Cardiac atrium fibroblast (primary cell): ENCODE results near the gene GRP. TPM values are rescaled to one million over a fixed set of nuclear protein-coding genes. Genes with fewer than 3 reads are reported as not detected.

Experiments used
- total RNA-seq: library from RNA; depleted of rRNA; stranded (reverse); fragments of >200 nt; gene quantifications from 2 replicates; pipeline ENCODE4 v1.2.3, GENCODE V29; 2015

GRP gene
- total RNA-seq = not detected in 2 replicates

DNA sequence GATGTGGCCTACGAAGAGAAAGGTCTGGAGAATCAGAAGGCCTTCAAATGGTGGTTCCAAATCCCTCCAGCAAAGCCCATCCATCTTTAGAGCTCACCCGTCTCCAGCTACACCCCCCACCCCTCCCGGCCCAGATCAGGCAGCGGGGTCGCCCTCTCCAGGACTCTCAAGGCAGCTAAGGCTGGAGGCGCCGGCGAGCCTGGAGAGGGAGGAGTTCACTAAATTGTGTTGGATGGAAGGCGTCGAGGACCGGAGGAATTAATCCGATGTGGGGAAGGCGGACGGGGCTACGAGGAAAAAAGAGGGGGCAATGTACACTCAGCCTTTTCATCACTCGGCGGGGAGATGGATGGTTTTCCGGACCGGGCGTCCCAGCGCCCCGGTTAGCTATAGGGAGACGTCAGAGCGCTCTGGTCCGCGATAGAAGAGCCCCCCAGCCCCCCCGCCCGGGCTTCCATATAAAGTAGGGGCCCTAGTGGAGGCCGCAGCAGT, at the start of gene GRP:
GRP (plus strand) TSS at position 487 of the 492 bp plus-strand sequence. CDS start 108 bp downstream, outside the sequence.

DNA sequence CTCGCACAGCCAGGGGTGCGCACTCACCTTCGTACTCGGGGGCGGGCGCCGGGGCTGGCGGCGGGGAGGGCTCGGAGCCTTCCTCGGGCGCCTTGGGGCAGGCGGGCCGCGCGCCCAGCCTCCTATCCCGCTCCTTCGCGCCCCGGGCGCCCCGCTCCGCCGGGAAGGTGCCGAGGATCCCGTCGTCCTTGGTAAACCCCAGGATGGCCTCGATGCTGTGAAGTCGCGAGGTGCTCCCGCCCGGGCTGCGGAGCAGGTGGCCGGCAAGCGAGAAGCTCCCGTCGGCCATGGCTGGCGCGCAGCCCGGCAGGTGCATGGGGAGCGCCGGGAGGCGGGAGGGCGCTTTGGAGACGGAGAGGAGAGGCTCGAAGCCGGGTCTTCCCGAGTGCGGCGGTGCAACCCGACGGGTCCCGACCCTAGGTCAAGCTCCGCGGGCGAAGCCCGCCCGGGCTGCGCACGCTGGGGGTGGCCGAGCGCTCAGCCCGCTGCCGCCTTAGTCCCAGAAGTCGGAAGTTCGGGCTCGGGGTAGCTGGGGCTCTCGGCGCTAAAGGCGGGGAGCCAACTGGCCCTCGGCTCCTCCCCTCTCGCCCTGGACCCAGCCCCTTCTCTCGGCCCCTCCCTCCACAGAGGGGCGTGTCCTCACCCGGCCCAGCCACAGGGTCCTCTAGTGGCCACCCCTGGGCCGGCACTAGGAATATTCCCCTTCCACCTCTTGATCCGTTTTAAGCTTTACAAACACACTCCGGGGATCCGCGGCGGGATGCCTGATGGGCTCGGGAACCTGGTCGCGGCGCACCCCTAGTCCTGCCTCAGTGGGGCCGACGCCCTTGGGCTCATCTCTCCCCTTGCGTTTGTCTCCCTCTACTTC, 53.2 kb downstream of the GRP start, which contains the start of gene RAX:
RAX (minus strand) TSS at position 564 of the 868 bp plus-strand sequence; CDS start at position 316, 248 bp downstream.

Other genes starting within 250 kb of the GRP start
- 17.9 and 27.7 TPM in 2 replicates for gene SEC11C, start 80.3 kb upstream of the GRP start, total RNA-seq
- not detected in 2 replicates for gene RAX, start 53.3 kb downstream of the GRP start, total RNA-seq
- gene CPLX4, start 98.5 kb downstream of the GRP start, total RNA-seq = not detected in 2 replicates
- gene LMAN1, start 139.1 kb downstream of the GRP start, total RNA-seq = 196 and 240 TPM in 2 replicates